ENCODE measurements around the gene CPEB3.
"Not testable (repeated sequence)": the region's sequence is repeated elsewhere in the genome, so short reads cannot be mapped to it uniquely, and the experiment has no call there.

The CPEB3 gene

GRCh38 chr10:92290837-92291615 lies at the start of gene CPEB3, which contains the start of gene MARCHF5:
Gene CPEB3 (minus strand): TSS chr10:92291078. CDS start chr10:92240350, 50,728 bp downstream.
Gene MARCHF5 (plus strand): TSS chr10:92291167. CDS start chr10:92291495, 328 bp downstream.
- Mint-ChIP-seq H3K27me3 (no peaks in the 10 kb centered on the region), H3K4me1 (peaks cover 11% of the 10 kb centered on the region), H3K9me3 (no peaks in the 10 kb centered on the region), H3K27ac (peak within 1 kb of the TSS; percentile 86), H3K4me3 (peak within 1 kb of the TSS; percentile 96), H3K36me3 (peaks cover 2% of the 10 kb centered on the region)
- ATAC-seq (ENCODE audit: low read depth) (peak; percentile 93), DNase-seq (ENCODE audit: low spot score in 2 of 2) (peak; percentile 88 to 92)

GRCh38 chr10:92329927-92330326 lies 39.0 kb upstream of the CPEB3 start:
- not testable (repeated sequence) for DNase-seq (ENCODE audit: low spot score in 2 of 2); H3K4me3 Mint-ChIP-seq; H3K36me3 Mint-ChIP-seq; ATAC-seq (ENCODE audit: low read depth); H3K9me3 Mint-ChIP-seq; H3K27me3 Mint-ChIP-seq
- H3K4me1 Mint-ChIP-seq: peaks cover 10% of the 10 kb centered on the region
- peak overlapping the region; percentile 7 for H3K27ac Mint-ChIP-seq

GRCh38 chr10:92328993-92329392 lies 38.1 kb upstream of the CPEB3 start:
- DNase-seq (ENCODE audit: low spot score in 2 of 2): no peak
- Mint-ChIP-seq H3K27ac (no peak overlapping the region), H3K36me3 (peaks cover 5% of the 10 kb centered on the region), H3K9me3 (no peaks in the 10 kb centered on the region), H3K4me3 (no peak overlapping the region), H3K4me1 (peaks cover 10% of the 10 kb centered on the region), H3K27me3 (no peaks in the 10 kb centered on the region)
- ATAC-seq (ENCODE audit: low read depth): no peak

GRCh38 chr10:92327445-92328433 lies 36.9 kb upstream of the CPEB3 start:
- H3K4me3 Mint-ChIP-seq: no peak overlapping the region
- no peak for ATAC-seq (ENCODE audit: low read depth)
- DNase-seq (ENCODE audit: low spot score in 2 of 2): no peak
- H3K4me1 Mint-ChIP-seq: peaks cover 14% of the 10 kb centered on the region
- H3K27me3 Mint-ChIP-seq: no peaks in the 10 kb centered on the region
- H3K27ac Mint-ChIP-seq: no peak overlapping the region
- no peaks in the 10 kb centered on the region for H3K9me3 Mint-ChIP-seq
- peaks cover 9% of the 10 kb centered on the region for H3K36me3 Mint-ChIP-seq

GRCh38 chr10:92323079-92323478 lies 32.2 kb upstream of the CPEB3 start:
- H3K4me1 Mint-ChIP-seq: peaks cover 15% of the 10 kb centered on the region
- DNase-seq (ENCODE audit: low spot score in 2 of 2): no peak
- H3K27ac Mint-ChIP-seq: no peak overlapping the region
- H3K27me3 Mint-ChIP-seq: no peaks in the 10 kb centered on the region
- no peak overlapping the region for H3K4me3 Mint-ChIP-seq
- H3K36me3 Mint-ChIP-seq: peaks cover 23% of the 10 kb centered on the region
- no peaks in the 10 kb centered on the region for H3K9me3 Mint-ChIP-seq
- ATAC-seq (ENCODE audit: low read depth): no peak

DNA sequence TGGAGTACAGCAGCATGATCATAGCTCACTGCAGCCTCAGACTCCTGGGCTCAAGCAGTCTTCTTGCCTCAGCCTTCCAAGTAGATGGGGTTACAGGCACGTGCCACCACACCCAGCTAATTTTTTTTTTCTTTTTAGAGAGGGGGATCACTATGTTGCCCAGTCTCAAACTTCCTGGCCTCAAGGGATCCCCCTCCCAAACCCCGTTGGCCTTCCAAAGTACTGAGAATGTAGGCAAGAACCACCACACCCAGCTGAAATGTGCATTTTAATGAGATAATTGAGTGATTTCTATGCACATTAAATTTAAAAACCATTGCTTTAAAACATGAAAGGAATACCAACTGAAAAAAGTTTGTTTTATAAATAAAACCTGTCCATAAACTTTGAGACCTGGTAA lies 25.7 kb upstream of the CPEB3 start:
- no peaks in the 10 kb centered on the region for H3K27me3 Mint-ChIP-seq
- peaks cover 7% of the 10 kb centered on the region for H3K4me1 Mint-ChIP-seq
- no peak for DNase-seq (ENCODE audit: low spot score in 2 of 2)
- H3K9me3 Mint-ChIP-seq: no peaks in the 10 kb centered on the region
- H3K4me3 Mint-ChIP-seq: no peak overlapping the region
- peaks cover 30% of the 10 kb centered on the region for H3K36me3 Mint-ChIP-seq
- no peak for ATAC-seq (ENCODE audit: low read depth)
- no peak overlapping the region for H3K27ac Mint-ChIP-seq

DNA sequence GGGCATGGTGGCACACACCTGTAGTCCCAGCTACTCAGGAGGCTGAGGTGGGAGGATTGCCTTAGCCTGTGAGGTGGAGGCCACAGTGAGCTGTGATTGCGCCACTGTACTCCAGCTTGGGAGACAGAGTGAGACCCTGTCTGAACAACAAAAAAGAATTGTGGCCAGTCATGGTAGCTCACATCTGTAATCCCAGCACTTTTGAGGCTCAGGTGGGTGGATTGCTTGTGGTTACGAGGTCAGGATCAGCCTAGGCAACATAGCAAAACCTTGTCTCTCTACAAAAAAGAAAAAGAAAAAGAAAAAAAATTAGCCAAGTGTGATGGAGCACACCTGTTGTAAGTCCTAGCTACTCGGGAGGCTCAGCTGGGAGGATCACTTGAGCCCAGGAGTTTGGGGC lies 22.9 kb upstream of the CPEB3 start:
- Mint-ChIP-seq H3K4me1 (peaks cover 9% of the 10 kb centered on the region), H3K36me3 (peaks cover 27% of the 10 kb centered on the region)
- ATAC-seq (ENCODE audit: low read depth): no peak

DNA sequence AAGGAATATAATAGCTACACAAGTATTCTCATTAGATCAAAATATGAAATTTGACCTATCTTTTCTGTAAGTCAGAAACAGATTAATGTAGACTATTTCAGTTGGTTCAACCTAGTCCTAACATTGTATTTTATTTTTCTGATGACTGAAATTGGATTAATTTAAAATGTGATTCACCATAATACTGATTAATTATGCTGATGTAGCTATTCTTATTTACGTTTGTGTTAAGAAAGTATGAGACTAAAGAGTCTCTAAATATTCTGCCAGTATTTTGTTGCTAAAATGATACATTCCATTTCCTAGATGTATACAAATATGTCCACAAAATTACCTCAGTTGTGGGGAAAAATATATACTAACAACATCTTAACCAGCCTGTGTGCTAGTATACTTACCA lies 18.4 kb upstream of the CPEB3 start:
- Mint-ChIP-seq H3K9me3 (no peaks in the 10 kb centered on the region), H3K27me3 (no peaks in the 10 kb centered on the region), H3K4me3 (no peak overlapping the region), H3K4me1 (peaks cover 15% of the 10 kb centered on the region), H3K36me3 (peaks cover 20% of the 10 kb centered on the region), H3K27ac (no peak overlapping the region)
- DNase-seq (ENCODE audit: low spot score in 2 of 2) (no peak), ATAC-seq (ENCODE audit: low read depth) (no peak)

More for the DNA sequence above, 22.9 kb upstream of the CPEB3 start:
- H3K9me3 Mint-ChIP-seq: no peaks in the 10 kb centered on the region
- H3K4me3 Mint-ChIP-seq: no peak overlapping the region
- H3K27me3 Mint-ChIP-seq: no peaks in the 10 kb centered on the region
- DNase-seq (ENCODE audit: low spot score in 2 of 2): no peak
- H3K27ac Mint-ChIP-seq: no peak overlapping the region

DNA sequence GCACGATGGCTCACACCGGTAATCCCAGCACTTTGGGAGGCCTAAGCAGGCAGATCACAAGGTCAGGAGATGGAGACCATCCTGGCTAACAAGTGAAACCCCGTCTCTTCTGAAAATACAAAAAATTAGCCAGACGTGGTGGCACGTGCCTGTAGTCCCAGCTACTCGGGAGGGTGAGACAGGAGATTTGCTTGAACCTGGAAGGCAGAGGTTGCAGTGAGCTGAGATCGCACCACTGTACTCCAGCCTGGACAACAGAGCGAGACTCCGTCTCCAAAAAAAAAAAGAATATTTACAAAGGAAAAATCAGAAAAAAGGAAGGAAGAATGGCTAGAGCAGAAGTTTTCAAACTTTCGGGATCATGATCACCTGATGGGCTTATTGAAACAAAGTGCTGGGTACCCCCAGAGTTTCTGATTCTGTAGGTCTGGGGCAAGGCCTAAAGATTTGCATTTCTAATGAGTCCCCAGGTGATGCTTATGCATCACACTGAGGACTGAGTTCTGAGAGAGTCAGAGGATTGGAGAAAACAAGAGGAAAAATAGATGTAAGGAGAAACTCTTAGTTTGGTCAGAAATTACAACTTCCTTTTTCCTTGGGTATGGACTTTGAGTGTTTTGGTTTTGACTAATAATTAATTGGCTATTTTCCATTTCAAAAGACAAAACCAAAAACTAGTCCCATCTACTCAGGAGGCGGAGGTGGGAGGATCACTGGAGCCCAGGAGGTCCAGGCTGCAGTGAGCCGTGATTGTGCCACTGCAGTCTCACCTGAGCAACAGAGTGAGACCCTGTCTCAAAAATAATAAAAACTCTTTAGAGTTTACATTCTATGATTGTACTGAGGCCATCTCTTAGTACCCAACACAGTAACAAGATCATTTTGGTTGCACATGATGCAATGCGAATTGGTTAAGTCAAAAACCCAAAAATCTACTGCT lies 14.5 kb upstream of the CPEB3 start:
- Mint-ChIP-seq H3K27ac (no peak overlapping the region), H3K4me3 (no peak overlapping the region), H3K27me3 (no peaks in the 10 kb centered on the region), H3K9me3 (no peaks in the 10 kb centered on the region), H3K4me1 (peaks cover 23% of the 10 kb centered on the region), H3K36me3 (peaks cover 2% of the 10 kb centered on the region)
- ATAC-seq (ENCODE audit: low read depth) (no peak), DNase-seq (ENCODE audit: low spot score in 2 of 2) (no peak)

- Mint-ChIP-seq H3K27me3 (no peaks in the 10 kb centered on the region), H3K27ac (peak overlapping the region; percentile 15), H3K4me3 (no peak overlapping the region), H3K4me1 (peaks cover 25% of the 10 kb centered on the region), H3K36me3 (peaks cover 11% of the 10 kb centered on the region), H3K9me3 (no peaks in the 10 kb centered on the region)
- ATAC-seq (ENCODE audit: low read depth) (no peak), DNase-seq (ENCODE audit: low spot score in 2 of 2) (no peak)
Observed at GRCh38 chr10:92304061-92304460, 13.2 kb upstream of the CPEB3 start.

DNA sequence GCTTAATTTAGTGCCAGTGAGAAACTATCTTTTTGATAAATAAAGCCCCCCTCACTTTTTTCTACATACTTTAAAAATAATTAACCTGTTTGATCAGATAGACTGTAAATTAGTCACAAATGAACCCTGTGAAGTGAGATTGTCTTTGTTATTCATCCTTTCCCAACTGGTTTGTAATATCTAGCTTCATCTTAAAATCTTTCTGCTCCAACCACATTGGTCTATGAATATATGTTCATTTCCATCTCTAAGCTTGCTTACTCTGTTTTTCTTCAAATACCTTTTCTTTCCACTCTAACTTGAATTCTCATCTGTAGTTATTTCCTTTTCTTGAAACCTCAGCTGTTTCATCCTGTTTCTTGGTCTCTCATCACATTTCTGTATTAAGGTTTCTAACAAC lies 12.2 kb upstream of the CPEB3 start:
- Mint-ChIP-seq H3K9me3 (no peaks in the 10 kb centered on the region), H3K4me1 (peaks cover 29% of the 10 kb centered on the region), H3K36me3 (peaks cover 13% of the 10 kb centered on the region), H3K27ac (no peak overlapping the region), H3K4me3 (no peak overlapping the region), H3K27me3 (no peaks in the 10 kb centered on the region)
- no peak for ATAC-seq (ENCODE audit: low read depth)
- no peak for DNase-seq (ENCODE audit: low spot score in 2 of 2)

DNA sequence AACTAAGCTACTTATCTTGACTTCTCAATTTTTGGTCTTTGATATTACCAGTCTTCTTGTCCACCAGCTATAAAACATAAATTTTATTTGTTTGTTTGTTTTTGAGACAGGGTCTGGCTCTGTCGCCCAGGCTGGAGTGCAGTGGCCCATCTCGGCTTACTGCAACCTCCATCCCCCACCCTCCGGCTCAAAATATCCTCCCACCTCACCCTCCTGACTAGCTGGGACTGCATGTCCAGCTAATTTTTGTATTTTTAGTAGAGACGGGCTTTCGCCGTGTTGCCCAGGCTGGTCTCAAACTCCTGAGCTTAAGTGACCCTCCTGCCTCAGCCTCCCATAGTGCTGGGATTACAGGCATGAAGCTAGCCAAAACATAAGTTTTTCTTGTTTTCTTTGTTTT lies 7.6 kb upstream of the CPEB3 start:
- Mint-ChIP-seq H3K27ac (no peak overlapping the region), H3K27me3 (no peaks in the 10 kb centered on the region), H3K36me3 (peaks cover 17% of the 10 kb centered on the region), H3K4me3 (no peak overlapping the region), H3K4me1 (peaks cover 26% of the 10 kb centered on the region), H3K9me3 (no peaks in the 10 kb centered on the region)
- ATAC-seq (ENCODE audit: low read depth) (no peak), DNase-seq (ENCODE audit: low spot score in 2 of 2) (no peak)
